Peyer's patch (tissue), 4 donors: ENCODE results near the gene KATNAL1.

Experiments
- POLR2A ChIP-seq, 2 donors: fragments of 450-650 bp; IDR thresholded peaks; one replicate each; pipeline ENCODE4 v1.5.1; 2017; ENCODE audit warnings: antibody characterized with exemption in 2 of 2, mild to moderate bottlenecking in 2 of 2, moderate library complexity in 2 of 2
- TF ChIP-seq, protein P1 (sequence below), 6 experiments: fragments of 450-650 bp in 4 of 6; fragments of 200-600 bp in 2 of 6; sonication (generic) in 1 of 6; IDR thresholded peaks; one replicate each; pipeline ENCODE4 v1.5.1; 2017 to 2019; ENCODE audit warnings: antibody characterized with exemption in 6 of 6, mild to moderate bottlenecking in 3 of 6, moderate library complexity in 1 of 6

DNA sequence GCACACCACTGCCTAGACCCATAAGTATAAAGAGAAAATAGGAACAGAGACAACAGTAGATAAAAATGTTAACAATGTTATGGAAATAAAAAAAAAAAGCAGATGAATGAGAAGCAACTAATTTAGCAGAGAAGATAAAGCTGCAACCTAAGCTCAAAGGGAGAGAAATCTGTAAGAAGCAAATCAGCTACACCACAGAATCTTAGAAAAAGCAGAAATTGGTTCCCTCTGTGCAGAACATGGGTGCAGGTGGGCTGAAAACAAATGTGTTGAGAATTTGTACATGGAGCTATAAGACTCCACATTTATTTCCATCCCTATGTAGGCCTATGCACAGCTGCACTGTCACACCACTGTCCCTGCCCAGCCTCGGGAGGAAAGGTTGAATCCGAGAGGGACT is 44.8 kb upstream of the KATNAL1 start:
- TF ChIP-seq, protein P1, sequence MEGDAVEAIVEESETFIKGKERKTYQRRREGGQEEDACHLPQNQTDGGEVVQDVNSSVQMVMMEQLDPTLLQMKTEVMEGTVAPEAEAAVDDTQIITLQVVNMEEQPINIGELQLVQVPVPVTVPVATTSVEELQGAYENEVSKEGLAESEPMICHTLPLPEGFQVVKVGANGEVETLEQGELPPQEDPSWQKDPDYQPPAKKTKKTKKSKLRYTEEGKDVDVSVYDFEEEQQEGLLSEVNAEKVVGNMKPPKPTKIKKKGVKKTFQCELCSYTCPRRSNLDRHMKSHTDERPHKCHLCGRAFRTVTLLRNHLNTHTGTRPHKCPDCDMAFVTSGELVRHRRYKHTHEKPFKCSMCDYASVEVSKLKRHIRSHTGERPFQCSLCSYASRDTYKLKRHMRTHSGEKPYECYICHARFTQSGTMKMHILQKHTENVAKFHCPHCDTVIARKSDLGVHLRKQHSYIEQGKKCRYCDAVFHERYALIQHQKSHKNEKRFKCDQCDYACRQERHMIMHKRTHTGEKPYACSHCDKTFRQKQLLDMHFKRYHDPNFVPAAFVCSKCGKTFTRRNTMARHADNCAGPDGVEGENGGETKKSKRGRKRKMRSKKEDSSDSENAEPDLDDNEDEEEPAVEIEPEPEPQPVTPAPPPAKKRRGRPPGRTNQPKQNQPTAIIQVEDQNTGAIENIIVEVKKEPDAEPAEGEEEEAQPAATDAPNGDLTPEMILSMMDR (IDR thresholded peaks at IDR 0.05): no peak
- no peak for TF ChIP-seq POLR2A (IDR thresholded peaks at IDR 0.05)
